HG03175 (cell line): ENCODE measurements around the gene MYO7B.
"Not testable (repeated sequence)": the region's sequence is repeated elsewhere in the genome, so short reads cannot be mapped to it uniquely, and the experiment has no call there.

Experiments used
- ATAC-seq: cut with Tn5 transposase; IDR thresholded peaks from one replicate; pipeline ENCODE4 v1.9.1; 2021; ENCODE audit warnings: mild to moderate bottlenecking, moderate library complexity; ENCODE audit not compliant: unreplicated experiment

MYO7B gene

DNA sequence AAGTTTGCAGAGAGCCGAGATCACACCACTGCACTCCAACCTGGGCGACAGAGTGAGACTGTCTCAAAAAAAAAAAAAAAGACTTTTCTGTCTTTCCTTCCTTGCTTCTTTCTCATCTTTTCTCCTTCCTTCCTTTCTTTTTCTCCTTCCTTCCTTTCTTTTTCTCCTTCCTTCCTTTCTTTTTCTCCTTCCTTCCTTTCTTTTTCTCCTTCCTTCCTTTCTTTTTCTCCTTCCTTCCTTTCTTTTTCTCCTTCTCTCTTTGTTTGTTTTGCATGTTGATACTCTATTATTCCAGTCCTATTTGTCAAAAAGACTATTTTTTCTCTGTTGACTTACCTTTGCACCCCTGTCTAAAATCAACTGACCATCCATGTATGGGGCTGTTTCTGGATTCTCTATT, 36.9 kb downstream of the MYO7B start:
- ATAC-seq = not testable (repeated sequence)

DNA sequence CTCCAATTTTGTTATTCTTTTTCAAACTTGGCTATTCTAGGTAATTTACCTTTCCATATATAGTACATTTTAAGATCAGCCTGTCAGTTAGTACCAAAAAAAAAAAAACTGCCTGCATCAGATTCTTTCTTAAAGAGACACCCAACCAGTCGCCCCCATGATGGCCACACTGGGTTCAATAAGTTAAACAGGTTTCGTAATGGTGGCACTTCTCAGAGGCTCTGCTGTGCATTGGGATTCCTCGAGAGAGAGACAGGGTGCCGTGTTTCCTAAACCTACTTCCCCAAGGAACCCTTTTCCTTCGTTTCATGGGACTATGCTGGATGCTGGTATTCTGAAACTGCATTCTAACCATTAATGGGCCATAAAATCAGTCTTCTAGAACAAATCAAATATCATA, 37.4 kb downstream of the MYO7B start:
- ATAC-seq = no peak

DNA sequence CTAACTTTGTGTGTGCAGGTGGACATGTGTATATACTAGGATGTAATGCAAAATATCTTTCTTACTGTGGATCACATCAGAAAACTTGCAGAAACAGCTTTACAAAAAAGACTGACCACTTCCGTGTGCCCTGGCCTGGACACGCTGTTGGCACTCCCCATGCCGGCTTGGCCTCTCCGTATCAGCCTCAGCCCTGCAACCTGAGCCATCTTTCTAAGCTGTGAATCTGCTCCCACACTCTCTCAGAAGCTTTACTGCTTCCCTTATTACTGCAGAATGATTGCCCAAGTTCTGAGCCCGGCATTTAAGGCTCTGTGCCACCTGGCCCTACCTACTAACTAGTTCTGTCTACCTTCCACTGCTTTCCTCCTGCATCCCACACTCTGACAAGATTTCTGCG, 37.8 kb downstream of the MYO7B start:
- ATAC-seq = no peak

DNA sequence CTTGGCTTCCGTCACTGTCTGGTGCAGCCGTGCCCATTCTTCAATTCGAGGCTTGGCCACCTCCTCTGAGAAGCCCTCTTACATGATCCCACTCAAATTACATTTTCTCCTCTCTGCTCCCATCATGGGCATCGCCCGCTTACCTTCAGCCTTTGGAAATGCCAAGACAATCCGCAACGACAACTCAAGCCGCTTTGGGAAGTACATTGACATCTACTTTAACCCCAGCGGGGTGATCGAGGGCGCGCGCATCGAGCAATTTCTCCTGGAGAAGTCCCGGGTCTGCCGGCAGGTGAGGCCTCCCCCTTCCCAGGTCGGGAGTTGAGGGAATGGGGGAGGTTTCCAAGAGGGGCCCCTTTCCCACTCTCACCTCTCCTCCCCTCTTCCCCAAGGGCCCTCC, 38.3 kb downstream of the MYO7B start:
- ATAC-seq = no peak

DNA sequence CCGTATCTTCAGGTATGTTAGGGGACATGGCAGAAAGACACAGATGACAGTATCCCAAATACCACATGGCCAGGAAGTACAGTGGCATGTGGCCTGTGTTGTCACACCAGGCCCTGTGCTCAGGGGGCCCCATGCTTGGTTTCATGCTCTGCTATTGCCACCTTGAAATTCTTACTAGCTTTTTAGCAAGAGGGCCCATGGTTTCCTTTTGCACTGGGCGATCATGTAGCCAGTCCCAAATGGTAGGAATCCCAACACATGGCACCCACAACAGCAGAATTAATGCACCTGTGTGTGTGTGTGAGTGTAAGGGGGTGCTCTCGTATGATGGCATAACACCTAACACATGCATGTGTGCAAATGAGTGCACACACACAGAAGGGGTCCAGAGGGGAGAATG, 39.2 kb downstream of the MYO7B start:
- ATAC-seq = no peak

DNA sequence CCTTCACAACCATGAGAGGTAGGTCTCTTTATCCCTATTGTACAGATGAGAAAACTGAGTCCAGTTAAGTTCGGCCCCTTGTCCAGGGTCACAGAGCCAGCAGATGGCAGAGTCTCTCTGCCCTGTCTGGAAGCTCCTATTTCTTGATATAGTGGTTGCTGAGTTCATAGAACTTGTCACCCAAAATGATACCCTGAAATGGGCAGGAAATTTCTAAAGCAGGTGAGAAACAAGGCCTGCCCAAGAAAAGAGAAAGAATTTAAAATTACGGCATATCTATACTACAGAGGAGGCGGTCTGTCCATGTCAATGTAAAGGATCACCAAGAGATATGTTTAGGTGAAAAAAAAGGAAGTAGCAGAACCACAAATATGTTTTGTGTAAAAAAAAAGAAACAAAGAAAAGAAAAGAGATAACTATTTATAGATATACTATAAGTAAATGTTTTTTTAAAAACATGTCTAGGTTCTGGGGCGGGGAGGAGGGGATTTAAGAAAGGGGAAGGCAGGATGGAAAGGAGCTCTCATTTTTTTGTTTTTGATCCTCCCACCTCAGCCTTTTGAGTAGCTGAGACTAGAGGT, 39.8 kb downstream of the MYO7B start:
- ATAC-seq = peak; percentile 46

DNA sequence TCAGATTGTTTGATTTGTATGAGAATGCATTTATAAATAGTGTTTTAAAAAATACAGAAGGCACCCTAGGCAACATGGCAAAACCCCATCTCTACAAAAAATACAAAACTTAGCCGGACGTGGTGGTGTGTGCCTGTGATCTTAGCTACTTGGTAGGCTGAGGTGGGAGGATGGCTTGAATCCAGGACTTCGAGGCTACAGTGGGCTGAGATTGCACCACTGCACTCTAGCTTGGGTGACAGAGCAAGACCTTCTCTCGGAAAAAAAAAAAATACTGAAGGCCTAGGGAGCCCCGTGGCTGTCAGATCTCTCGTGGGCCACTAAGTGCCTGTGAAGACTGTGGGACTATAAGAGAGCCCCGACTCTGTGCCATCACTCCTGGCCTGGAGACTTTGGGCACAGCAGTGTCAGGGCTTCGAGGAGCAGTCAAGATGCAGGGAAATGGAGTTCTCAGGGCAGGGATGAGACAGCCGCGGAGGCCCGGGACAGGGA, 40.5 kb downstream of the MYO7B start:
- ATAC-seq = no peak

DNA sequence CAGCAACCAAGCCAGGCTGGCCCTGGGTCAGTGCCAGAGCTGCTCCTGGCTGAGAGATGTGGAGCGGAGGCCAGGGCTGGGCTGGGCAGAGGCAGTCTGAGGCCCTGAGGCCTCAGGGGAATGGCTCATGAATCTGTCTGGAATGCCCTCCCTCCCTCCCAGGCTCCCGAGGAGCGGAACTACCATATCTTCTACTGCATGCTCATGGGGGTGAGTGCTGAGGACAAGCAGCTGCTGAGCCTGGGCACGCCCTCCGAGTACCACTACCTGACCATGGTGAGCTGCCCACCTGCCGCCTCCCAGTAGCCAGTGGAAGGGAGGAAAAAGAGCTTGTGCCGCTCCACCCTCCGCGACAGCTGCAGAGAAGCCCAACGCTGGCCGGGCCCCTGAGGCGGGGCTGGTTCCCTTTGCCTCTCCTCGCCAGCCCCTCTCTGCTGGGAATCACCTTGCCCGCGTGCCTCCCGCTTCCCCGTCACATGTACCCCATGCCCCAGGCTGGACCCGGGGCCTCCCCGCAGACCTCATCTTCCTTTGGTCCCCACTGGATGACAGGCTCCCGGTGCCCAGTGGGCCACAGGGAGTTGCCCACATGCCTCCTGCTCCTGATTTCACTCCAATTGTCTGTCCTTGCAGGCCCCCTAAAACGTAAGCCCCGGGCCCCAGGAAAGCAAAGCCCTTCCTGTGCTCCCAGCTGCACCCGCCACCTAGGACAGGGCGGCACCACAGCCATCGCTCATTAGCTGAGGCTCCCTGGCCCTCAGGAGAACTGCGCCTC, 41.1 kb downstream of the MYO7B start:
- no peak for ATAC-seq

DNA sequence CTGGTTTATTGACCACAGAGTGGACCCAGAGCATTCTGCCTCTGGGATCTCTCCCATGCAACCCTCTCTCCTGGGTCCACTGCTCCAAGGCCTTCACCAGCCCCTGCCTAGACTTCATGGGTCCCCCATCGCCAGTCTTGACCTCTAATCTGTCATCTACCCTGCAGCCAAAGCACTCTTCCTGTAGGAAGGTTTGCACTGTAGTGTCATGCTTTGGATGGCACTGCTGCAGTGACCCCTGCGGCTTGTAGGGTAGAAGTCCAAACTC, 41.7 kb downstream of the MYO7B start:
- ATAC-seq = no peak

DNA sequence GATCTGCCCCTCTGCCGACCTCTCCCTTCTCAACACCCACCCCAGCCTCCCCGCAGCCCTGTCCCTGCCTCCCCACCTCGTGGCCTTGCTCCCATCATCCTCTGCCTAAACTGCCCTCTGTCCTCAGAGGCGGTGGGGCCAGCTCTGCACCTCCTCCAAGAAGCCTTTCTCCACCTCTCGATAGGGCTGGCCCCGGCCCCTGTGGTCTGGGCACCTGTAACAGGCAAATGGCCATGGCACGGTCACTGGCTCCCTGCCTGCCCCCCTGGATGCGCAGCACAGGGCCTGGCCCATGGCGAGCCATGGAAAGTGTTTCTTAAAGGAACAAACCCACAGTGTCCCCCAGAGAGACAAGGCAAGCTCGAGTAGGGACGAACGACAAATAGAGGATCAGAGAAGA, 42.0 kb downstream of the MYO7B start:
- ATAC-seq = no peak

DNA sequence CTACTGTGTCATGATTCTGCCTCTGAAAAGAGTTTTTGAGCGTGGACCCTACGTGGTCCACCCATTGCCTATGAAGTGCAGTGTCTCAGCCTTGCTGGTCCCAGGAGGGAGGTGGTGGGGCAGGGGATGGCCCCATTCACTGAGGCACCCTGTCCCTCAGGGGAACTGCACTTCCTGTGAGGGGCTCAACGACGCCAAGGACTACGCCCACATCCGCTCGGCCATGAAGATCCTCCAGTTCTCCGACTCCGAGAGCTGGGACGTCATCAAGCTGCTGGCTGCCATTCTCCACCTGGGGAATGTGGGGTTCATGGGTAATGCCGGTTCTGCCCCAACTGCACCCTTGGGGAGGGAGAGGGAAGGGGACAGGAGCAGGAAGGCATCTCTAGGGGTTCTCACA, 42.5 kb downstream of the MYO7B start:
- no peak for ATAC-seq

DNA sequence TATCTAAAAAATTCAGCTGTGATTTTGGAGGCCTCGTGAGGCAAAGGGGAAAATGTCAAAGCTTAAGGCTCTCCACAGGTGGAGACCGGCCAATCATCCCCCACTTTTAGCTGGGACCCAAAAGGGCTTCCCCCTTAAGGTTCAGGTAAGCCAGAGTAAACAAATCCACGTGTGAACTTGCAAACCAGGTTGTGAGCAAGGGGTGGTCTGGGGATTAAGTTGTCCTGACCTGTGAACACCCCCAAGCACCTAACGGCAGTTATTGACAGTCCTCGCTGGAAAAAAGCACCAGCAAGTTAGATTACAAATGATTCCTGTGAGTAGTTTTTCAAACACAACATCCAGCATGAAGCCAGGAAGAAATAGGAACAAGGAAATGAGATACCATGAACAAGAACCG, 42.9 kb downstream of the MYO7B start:
- no peak for ATAC-seq

DNA sequence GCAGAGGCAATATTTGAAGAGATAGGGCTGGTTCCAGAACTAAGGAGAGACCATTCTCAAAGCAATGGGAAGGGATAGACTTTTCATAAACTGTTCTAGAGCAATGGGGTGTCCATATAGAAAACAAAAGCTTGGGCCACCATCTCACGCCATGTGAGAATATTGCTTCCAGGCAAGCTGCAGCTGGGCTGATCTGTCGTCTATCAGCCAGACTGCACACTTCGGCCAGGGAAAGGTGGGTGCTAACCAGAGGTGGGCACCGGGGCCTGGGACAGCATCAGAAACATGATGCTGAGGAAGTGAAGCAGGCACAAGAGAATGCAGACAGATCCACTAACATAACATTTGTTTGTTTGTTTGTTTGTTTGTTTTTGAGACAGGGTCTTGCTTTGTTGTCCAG, 43.7 kb downstream of the MYO7B start:
- no peak for ATAC-seq

DNA sequence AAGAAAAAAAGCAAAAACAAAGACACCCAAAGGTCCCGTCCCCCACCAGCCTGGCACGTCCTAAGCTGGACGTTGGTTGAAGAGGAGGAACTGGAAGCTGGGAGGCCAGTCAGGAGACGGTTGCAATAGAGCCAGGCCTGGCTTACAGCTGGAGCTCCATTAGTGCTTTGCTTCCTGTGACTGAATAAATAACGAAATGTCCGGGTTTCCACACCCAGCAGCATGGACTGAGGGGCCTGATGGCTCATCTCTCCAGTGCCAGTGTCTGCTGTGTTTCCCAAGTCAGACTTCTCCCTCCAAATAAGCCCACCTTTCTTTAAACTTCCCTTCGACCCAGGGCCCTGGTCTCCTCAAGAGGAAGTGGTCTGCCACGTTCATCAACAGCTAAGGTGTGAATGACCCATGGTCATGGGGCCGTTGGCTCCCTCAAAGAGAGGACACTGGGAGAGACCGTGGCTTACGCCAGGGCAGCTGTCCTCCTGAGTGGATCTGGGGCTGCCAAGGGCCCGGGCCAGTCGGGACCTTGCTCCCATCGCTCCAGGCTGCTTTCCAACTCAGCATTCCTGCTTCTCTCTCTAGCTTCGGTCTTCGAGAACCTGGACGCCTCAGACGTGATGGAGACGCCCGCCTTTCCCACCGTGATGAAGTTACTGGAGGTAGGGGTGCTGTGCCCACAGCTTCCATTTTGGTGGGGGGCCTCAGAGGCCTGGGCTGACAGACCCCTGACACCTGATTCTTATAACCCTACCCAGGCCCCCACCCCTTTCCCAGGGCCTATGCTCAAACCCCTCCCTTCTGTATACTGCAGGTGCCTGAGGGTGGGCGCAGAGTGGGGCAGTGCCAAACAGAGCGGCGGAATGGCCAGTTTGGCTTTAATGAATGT, 44.9 kb downstream of the MYO7B start:
- no peak for ATAC-seq

DNA sequence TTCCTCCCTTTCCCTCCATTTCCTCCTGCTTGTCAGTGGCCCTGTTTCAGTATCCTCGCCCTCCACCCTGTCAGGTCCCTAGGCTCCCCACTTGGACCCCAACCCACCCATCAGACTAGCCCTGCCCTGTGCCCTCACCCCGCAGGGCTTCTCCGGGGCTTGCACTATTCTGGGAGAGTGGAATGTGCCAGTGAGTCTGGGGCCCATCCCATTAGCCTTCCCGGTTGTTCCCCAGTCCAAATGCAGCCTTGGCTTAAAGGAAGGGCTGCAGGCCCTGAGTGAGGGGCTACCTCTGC, 45.5 kb downstream of the MYO7B start:
- ATAC-seq = no peak

DNA sequence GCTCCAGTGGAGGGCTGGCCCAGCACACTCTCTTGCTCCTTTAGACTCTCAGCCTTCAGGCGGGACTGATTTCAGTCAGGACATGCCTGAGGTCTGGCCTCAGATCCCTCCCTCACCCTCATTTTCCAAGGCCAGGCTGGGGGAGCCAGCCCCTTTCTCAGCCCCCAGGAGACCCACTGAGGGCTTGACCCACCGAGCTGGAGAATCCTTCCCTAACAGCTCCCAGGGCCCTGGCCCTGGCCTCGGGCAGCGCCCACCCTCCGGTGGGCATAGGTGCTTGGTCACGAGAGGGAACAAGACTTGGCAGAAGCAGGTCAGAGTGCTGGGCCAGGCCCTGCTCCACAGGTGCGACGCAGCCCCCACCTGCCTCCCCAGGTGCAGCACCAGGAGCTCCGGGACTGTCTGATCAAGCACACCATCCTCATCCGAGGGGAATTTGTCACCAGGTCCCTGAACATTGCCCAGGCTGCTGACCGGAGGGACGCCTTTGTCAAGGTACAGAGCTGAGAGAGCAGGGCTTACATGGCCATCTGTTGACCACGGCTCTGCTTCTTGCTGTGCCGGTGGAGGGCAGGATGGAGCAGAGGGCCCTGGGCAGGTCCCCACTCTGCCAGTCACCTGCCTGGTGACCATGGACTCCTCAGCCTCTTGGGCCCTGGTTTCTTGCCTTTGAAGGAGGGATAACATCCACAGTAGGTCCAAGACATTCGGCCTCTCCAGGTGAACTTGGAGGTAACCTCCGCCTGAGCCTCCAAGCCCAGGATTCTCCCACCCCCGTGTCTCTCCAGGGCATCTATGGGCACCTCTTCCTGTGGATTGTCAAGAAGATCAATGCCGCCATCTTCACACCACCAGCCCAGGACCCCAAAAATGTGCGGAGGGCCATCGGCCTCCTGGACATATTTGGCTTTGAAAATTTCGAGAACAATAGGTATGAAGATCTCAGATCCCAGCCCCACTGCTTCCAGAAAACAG, 46.3 kb downstream of the MYO7B start:
- no peak for ATAC-seq

DNA sequence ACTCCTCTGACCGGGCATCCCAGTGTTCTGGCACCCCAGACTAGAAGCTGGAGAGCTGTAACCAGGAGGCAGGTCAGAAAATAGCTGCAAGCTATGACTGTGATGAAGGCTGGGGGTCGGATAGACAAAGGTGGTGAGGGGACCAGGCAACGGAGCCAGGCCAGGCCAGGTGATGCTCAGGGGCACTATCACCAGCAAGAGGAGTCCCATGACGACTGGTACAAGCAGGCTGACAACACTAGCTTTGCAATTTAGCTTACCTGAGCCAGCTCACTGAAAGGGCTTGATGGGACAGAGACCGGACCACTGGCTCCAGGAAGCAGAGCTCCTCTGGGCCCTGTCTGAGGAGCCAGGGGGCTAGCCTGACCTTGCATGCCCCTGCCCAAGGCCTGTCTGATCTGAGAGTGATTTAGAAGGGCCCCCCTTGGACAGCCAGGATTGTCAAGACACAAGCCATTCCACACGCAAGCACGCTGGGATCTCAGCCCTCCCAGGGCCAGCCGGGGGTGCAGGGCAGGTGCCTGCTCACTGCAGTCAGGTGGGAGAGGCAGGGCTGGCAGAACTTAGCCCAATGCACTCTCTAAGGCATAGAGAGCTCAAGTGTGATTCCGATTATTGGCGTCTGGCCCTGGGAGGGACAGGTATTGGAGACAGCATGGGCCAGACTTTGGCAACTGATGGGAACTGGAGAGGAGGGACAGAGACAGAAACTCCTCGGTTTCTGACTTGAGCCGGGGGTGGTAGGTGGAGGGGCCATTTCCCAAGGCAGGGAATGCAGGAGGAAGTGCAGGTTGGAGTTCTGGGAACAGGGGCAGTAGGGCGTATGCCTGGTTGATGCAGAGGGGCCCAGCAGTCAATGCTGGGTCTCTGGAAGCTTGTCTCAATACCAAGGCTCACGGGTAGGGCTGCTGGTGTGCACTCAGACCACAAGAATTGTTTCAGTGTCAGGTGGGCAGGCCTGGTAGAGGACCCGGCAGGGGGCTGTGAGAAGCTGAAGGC, 47.7 kb downstream of the MYO7B start:
- ATAC-seq = no peak

DNA sequence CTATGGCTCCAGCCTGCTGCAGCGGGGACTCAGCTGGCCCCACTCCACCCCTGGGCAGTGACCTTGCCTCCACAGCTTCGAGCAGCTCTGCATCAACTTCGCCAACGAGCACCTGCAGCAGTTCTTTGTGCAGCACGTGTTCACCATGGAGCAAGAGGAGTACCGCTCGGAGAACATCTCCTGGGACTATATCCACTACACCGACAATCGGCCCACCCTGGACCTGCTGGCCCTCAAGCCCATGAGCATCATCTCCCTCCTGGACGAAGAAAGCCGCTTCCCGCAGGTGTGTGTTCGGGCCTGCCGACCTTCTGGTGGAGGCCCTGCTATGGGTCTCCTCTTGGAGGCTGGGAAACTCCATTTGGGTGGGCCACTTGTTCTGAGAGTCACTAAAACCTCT, 48.6 kb downstream of the MYO7B start:
- no peak for ATAC-seq

DNA sequence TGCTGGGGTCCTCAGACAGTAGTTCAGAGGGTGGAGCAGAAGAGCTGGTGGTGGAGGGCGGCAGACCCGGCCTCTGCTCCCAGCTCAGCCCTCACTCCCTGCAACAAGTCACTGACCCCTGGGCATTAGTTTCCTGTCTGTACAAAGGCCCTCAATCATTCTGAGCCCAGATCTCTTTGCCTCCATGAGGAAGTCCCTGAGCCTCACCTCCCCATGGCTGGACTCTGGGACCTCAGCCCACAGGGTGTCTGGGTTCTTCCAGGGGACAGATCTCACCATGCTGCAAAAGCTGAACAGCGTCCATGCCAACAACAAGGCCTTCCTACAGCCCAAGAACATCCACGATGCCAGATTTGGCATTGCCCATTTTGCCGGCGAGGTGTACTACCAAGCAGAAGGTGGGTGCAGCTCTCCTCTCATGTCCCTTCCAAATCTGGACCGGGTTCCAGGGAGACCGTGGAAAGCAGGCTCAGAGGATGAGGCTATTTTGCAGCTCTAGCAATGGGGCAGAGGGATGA, 49.1 kb downstream of the MYO7B start:
- no peak for ATAC-seq
